HepG2 (cell line): ENCODE measurements around the gene DPEP3. TPM values are rescaled to one million over a fixed set of nuclear protein-coding genes. Genes with fewer than 3 reads are reported as not detected.

Experiments
- AGO1 ChIP-seq: fragments of 200-400 bp; formaldehyde crosslinking; IDR thresholded peaks from 2 replicates; pipeline ENCODE4 v1.6.1; 2017; ENCODE audit warnings: mild to moderate bottlenecking, low read depth, low read length, moderate library complexity; ENCODE audit not compliant: poor library complexity, severe bottlenecking
- ARNT2 ChIP-seq: sonication (generic); formaldehyde crosslinking; IDR thresholded peaks from 2 replicates; pipeline ENCODE4 v1.8.0; 2022; ENCODE audit warnings: mild to moderate bottlenecking, low read depth, missing genetic modification reagents, moderate library complexity
- HIVEP1 ChIP-seq: sonication (generic); formaldehyde crosslinking; IDR thresholded peaks from 2 replicates; pipeline ENCODE4 v1.4.0; 2020; ENCODE audit warnings: mild to moderate bottlenecking, missing genetic modification reagents
- KAT2B ChIP-seq: fragments of 150-350 bp; IDR thresholded peaks from 2 replicates; pipeline ENCODE4 v1.6.1; 2014; ENCODE audit warnings: low read depth, low read length, borderline replicate concordance
- MXI1 ChIP-seq: IDR thresholded peaks from 3 replicates; pipeline ENCODE4 v1.6.1; 2012; ENCODE audit warnings: low read depth, low read length, inconsistent platforms, borderline replicate concordance
- MYPOP ChIP-seq: sonication (generic); formaldehyde crosslinking; IDR thresholded peaks from 2 replicates; pipeline ENCODE4 v1.8.1; 2023; ENCODE audit warnings: mild to moderate bottlenecking, moderate library complexity, missing genetic modification reagents
- NBN ChIP-seq: fragments of 450-650 bp; conservative IDR thresholded peaks from 2 replicates; pipeline ENCODE4 v1.6.1; 2017
- NFE2L1 ChIP-seq: sonication (generic); formaldehyde crosslinking; IDR thresholded peaks from 2 replicates; pipeline ENCODE4 v1.4.0; 2020; ENCODE audit warnings: missing genetic modification reagents, mild to moderate bottlenecking, borderline replicate concordance
- PBX3 ChIP-seq: sonication (generic); formaldehyde crosslinking; IDR thresholded peaks from 2 replicates; pipeline ENCODE4 v1.8.1; 2023; ENCODE audit warnings: missing genetic modification reagents, inconsistent platforms, borderline replicate concordance
- PTBP1 ChIP-seq: fragments of 200-400 bp; formaldehyde crosslinking; IDR thresholded peaks from 2 replicates; pipeline ENCODE4 v1.6.1; 2018; ENCODE audit warnings: low read length, low read depth; ENCODE audit not compliant: poor library complexity, severe bottlenecking
- RAD21 ChIP-seq: fragments of 450-650 bp; formaldehyde crosslinking; IDR thresholded peaks from 2 replicates; pipeline ENCODE4 v1.5.0; 2020; ENCODE audit warnings: mild to moderate bottlenecking
- SATB2 ChIP-seq: sonication (generic); formaldehyde crosslinking; IDR thresholded peaks from 2 replicates; pipeline ENCODE4 v1.5.0; 2020; ENCODE audit warnings: missing genetic modification reagents
- SETDB1 ChIP-seq: sonication (generic); formaldehyde crosslinking; IDR thresholded peaks from 2 replicates; pipeline ENCODE4 v1.5.1; 2020; ENCODE audit warnings: missing genetic modification reagents, mild to moderate bottlenecking, borderline replicate concordance
- SNAI1 ChIP-seq: sonication (generic); formaldehyde crosslinking; IDR thresholded peaks from 2 replicates; pipeline ENCODE4 v1.5.0; 2020; ENCODE audit warnings: mild to moderate bottlenecking, missing genetic modification reagents, borderline replicate concordance
- SP4 ChIP-seq: sonication (generic); formaldehyde crosslinking; IDR thresholded peaks from 2 replicates; pipeline ENCODE4 v1.8.1; 2023; ENCODE audit warnings: mild to moderate bottlenecking, missing genetic modification reagents
- STAG1 ChIP-seq: sonication (generic); formaldehyde crosslinking; IDR thresholded peaks from 2 replicates; pipeline ENCODE4 v1.4.0; 2020; ENCODE audit warnings: missing genetic modification reagents
- TBP ChIP-seq: sonication (generic); formaldehyde crosslinking; IDR thresholded peaks from 2 replicates; pipeline ENCODE4 v1.5.0; 2020; ENCODE audit warnings: missing genetic modification reagents
- TEAD2 ChIP-seq: sonication (generic); formaldehyde crosslinking; IDR thresholded peaks from 2 replicates; pipeline ENCODE4 v1.9.0; 2021; ENCODE audit warnings: missing genetic modification reagents
- TEAD3 ChIP-seq: optimal IDR thresholded peaks from 2 replicates; pipeline ENCODE3; 2016; ENCODE audit warnings: borderline replicate concordance
- TRIM24 ChIP-seq: sonication (generic); formaldehyde crosslinking; IDR thresholded peaks from 2 replicates; pipeline ENCODE4 v1.8.0; 2022; ENCODE audit warnings: mild to moderate bottlenecking, missing genetic modification reagents
- ZNF138 ChIP-seq: sonication (generic); formaldehyde crosslinking; IDR thresholded peaks from 2 replicates; pipeline ENCODE4 v1.5.0; 2020; ENCODE audit warnings: mild to moderate bottlenecking, low read depth, missing genetic modification reagents
- ZNF160 ChIP-seq: sonication (generic); formaldehyde crosslinking; IDR thresholded peaks from 2 replicates; pipeline ENCODE4 v1.8.0; 2022; ENCODE audit warnings: mild to moderate bottlenecking, inconsistent platforms, missing genetic modification reagents
- ZNF234 ChIP-seq: sonication (generic); formaldehyde crosslinking; conservative IDR thresholded peaks from 2 replicates; pipeline ENCODE4 v1.5.1; 2020; ENCODE audit warnings: mild to moderate bottlenecking, missing genetic modification reagents
- ZNF296 ChIP-seq: sonication (generic); formaldehyde crosslinking; conservative IDR thresholded peaks from 2 replicates; pipeline ENCODE4 v1.5.0; 2020; ENCODE audit warnings: mild to moderate bottlenecking, missing genetic modification reagents
- ZNF333 ChIP-seq: sonication (generic); formaldehyde crosslinking; IDR thresholded peaks from 2 replicates; pipeline ENCODE4 v1.4.0; 2020; ENCODE audit warnings: mild to moderate bottlenecking, missing genetic modification reagents, borderline replicate concordance
- ZNF337 ChIP-seq: sonication (generic); formaldehyde crosslinking; IDR thresholded peaks from 2 replicates; pipeline ENCODE4 v1.5.1; 2020; ENCODE audit warnings: missing genetic modification reagents, low read depth, mild to moderate bottlenecking, borderline replicate concordance
- ZNF652 ChIP-seq: IDR thresholded peaks from 2 replicates; pipeline ENCODE4 v1.6.1; 2016; ENCODE audit warnings: low read depth, borderline replicate concordance
- ZNF747 ChIP-seq: sonication (generic); formaldehyde crosslinking; IDR thresholded peaks from 2 replicates; pipeline ENCODE4 v1.8.1; 2023; ENCODE audit warnings: missing genetic modification reagents, mild to moderate bottlenecking, borderline replicate concordance
- ZNF788 ChIP-seq: sonication (generic); formaldehyde crosslinking; IDR thresholded peaks from 2 replicates; pipeline ENCODE4 v1.5.0; 2020; ENCODE audit warnings: mild to moderate bottlenecking, missing genetic modification reagents, borderline replicate concordance
- ZNF839 ChIP-seq: sonication (generic); formaldehyde crosslinking; IDR thresholded peaks from 2 replicates; pipeline ENCODE4 v1.4.0; 2020; ENCODE audit warnings: missing genetic modification reagents, mild to moderate bottlenecking, borderline replicate concordance
- polyA plus RNA-seq, 8 experiments: library from polyadenylated mRNA; depleted of rRNA in 3 of 8; stranded (reverse) in 7 of 8; unstranded in 1 of 8; fragments of >200 nt; fragmentation: Illumina TruSeq in 4 of 8; extraction: Trizol in 4 of 8; gene quantifications; 2 replicates each; pipeline versions ENCODE4 v1.2.1 to v1.2.3, GENCODE V29; 2011 to 2016; ENCODE audit warnings: low read depth in 4 of 8, missing spikeins in 1 of 8, mixed read lengths in 1 of 8; ENCODE audit not compliant: insufficient read depth in 1 of 8
- total RNA-seq, 5 experiments: library from RNA; depleted of rRNA; stranded (reverse); fragments of >200 nt; fragmentation: Illumina TruSeq; extraction: Trizol; gene quantifications; 2 replicates each; pipeline ENCODE4 v1.2.3, GENCODE V29; 2016; ENCODE audit warnings: low read depth in 1 of 5
- TF ChIP-seq, protein P1 (sequence below): fragments of 450-650 bp; IDR thresholded peaks from 2 replicates; pipeline ENCODE4 v1.6.1; 2017

DPEP3 gene
- total and polyA plus RNA-seq, 2 of the 13 experiments (the other 11 are each of a cell fraction or from before 2014, with no cell fraction given), result not detected

- TF ChIP-seq HIVEP1, result no peak
- TF ChIP-seq NFE2L1 (CRISPR knock-in tag), result no peak
- no peak for TF ChIP-seq ZNF337 (CRISPR knock-in tag)
- no peak for TF ChIP-seq AGO1
- no peak for TF ChIP-seq SNAI1 (CRISPR knock-in tag)
- no peak for TF ChIP-seq SATB2 (CRISPR knock-in tag)
- TF ChIP-seq ZNF234 (CRISPR knock-in tag), result no peak
- no peak for TF ChIP-seq TEAD2 (CRISPR knock-in tag)
- no peak for TF ChIP-seq ZNF652 (CRISPR knock-in tag)
- no peak for TF ChIP-seq ARNT2
- TF ChIP-seq ZNF788 (CRISPR knock-in tag), result no peak; the same call in 1 of the 2 replicates
- TF ChIP-seq MYPOP (CRISPR knock-in tag), result 0 out of 2 replicates have a peak, but pooled peaks have one; percentile 63
- TF ChIP-seq, protein P1, sequence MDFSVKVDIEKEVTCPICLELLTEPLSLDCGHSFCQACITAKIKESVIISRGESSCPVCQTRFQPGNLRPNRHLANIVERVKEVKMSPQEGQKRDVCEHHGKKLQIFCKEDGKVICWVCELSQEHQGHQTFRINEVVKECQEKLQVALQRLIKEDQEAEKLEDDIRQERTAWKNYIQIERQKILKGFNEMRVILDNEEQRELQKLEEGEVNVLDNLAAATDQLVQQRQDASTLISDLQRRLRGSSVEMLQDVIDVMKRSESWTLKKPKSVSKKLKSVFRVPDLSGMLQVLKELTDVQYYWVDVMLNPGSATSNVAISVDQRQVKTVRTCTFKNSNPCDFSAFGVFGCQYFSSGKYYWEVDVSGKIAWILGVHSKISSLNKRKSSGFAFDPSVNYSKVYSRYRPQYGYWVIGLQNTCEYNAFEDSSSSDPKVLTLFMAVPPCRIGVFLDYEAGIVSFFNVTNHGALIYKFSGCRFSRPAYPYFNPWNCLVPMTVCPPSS, result no peak
- TF ChIP-seq STAG1, result no peak
- peak; percentile 60 for TF ChIP-seq SP4 (CRISPR knock-in tag)
- TF ChIP-seq ZNF138 (CRISPR knock-in tag), result no peak
- TF ChIP-seq TRIM24, result peak; percentile 74
- no peak for TF ChIP-seq ZNF160 (CRISPR knock-in tag)
- 0 out of 2 replicates have a peak, but pooled peaks have one; percentile 3 for TF ChIP-seq RAD21 (CRISPR knock-in tag)
- TF ChIP-seq ZNF747 (CRISPR knock-in tag), result 0 out of 2 replicates have a peak, but pooled peaks have one; percentile 20
- no peak for TF ChIP-seq TEAD3 (CRISPR knock-in tag)
- TF ChIP-seq NBN, result no peak
- TF ChIP-seq ZNF839 (CRISPR knock-in tag), result no peak
- TF ChIP-seq SETDB1 (CRISPR knock-in tag), result no peak
- no peak for TF ChIP-seq PTBP1
- TF ChIP-seq TBP (CRISPR knock-in tag), result no peak
- no peak for TF ChIP-seq ZNF333 (CRISPR knock-in tag)
- TF ChIP-seq MXI1, result no peak
- TF ChIP-seq KAT2B, result no peak
- TF ChIP-seq PBX3 (CRISPR knock-in tag), result no peak
- no peak for TF ChIP-seq ZNF296 (CRISPR knock-in tag)
Measured at GRCh38 chr16:67943256-67943618, 37.1 kb downstream of the DPEP3 start (continued).
